Central memory CD4-positive, alpha-beta T cell (primary cell): Measurements from ENCODE around the gene TOP1.
A peak's percentile ranks its signal among the peaks of the same experiment; 100 is the strongest.
"Not testable (repeated sequence)": the region's sequence is repeated elsewhere in the genome, so short reads cannot be mapped to it uniquely, and the experiment has no call there.

ENCODE experiments used
- DNase-seq: peaks from one replicate; pipeline ENCODE4 v3.0.0; 2022
- total RNA-seq, 3 experiments: gene quantifications; one replicate each; lab custom pipeline; 2026; lab: John Stamatoyannopoulos, UW

The TOP1 gene
- total RNA-seq = 66.4 to 199 (median 195) reads per million in 3 experiments

- peak; percentile 99 for DNase-seq
Measured at GRCh38 chr20:41028359-41029149, at the start of gene TOP1. TSS of gene TOP1 (plus strand) at chr20:41028822. CDS start at chr20:41029068, 246 bp downstream.

GRCh38 chr20:40979247-40979646 lies 49.4 kb upstream of the TOP1 start:
- no peak for DNase-seq

DNA sequence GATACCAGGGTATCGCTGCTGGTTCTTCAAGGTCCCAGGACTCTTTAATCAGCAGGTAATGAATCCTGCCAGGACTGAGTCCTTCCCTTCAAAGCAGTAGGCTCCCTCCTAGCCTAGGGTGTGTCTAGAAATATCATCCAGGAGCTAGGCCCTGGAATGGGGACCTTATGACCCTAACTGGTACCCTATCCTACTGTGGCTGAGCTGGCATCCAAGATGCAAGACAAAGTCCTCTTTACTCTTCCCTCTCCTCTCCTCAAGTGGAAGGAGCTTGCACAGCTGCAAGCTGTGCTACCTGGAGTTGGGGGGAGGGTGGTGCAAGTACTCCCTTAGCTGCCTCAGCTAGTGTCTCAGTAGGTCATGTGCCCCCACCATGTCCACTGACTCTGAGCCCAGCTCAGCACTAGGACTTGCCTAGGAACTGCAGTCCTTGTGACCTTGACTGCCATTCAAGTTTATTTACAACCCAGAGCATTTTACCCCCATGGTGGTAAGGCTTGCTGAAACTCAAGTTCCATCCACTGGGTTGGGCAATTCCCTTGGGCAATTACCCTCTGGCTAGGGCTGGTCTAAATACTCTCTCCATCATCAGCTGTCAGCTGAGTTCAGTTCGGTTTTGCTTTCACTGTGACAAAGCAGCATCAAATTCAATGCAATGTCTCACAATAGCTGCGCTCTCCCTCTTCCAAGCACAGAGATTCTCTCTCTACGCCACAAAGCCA lies 48.4 kb upstream of the TOP1 start:
- no peak for DNase-seq

DNA sequence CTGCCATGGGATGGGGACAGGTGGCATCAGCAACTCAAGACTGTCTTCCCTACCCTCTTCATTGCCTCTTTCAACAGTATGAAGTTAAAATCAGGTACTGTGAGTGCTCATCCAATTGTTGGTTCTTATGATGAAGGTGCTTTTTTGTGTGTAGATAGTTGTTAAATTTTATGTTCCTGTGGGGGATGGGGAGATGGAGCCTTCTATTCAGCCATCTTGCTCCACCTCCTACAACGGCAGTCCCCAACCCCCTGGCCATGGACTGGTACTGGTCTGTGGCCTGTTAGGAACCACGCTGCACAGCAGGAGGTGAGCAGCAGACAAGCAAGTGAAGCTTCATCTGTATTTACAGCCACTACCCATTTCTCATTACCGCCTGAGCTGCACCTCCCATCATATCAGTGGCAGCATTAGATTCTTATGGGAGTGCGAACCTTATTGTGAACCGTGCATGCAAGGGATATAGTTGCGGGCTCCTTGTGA lies 47.8 kb upstream of the TOP1 start:
- no peak for DNase-seq

DNA sequence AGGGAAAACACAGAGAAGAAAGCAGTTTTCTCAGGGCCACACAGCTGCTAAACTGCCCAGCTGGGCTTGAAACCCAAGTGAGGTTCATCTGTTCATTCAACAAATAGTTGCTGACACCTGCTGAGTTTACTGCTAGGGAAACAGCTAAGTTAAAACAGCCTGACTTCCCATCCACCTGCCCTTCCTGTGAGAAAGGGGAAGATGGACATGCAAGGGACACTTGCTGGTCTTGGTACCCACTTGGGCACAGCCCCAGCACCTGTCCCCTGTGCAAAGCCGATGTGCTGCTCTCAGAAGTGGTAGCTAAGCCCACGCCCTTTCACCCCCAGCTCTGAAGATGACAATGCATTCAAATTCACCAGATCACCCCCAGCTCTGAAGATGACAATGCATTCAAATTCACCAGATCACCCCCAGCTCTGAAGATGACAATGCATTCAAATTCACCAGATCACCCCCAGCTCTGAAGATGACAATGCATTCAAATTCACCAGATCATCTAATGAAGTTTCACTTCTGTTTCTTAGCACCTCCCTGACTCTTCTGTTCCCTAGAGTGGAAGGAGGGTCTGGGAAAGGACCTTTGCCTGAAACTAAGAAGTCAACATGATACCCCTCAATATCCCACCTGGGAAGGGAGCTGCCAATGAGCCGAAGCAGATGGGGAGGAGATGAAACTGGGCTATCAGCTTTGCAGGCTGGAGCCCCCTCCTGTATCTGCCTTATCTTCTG lies 46.0 kb upstream of the TOP1 start:
- no peak for DNase-seq

- no peak for DNase-seq
Measured at GRCh38 chr20:40983898-40984297, 44.7 kb upstream of the TOP1 start.

DNA sequence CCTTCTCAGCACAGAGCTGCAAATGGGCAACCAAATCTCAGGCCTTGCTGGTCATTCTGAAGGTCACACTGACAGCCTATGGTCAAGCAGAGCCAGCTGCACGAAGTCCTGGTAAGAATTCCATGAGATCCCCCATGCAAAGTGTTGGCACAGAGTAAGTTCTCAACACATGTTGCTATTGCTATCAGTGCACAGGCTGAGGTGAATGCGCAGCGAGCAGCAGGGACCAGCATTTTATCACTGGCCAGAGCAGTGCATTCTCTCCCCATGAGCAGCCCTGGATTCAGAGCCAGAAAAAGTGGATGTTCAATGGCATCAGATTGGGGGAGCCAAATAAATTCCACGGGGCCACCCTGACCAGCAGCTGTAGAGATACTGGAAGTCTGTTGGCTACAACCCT lies 44.1 kb upstream of the TOP1 start:
- no peak for DNase-seq

DNA sequence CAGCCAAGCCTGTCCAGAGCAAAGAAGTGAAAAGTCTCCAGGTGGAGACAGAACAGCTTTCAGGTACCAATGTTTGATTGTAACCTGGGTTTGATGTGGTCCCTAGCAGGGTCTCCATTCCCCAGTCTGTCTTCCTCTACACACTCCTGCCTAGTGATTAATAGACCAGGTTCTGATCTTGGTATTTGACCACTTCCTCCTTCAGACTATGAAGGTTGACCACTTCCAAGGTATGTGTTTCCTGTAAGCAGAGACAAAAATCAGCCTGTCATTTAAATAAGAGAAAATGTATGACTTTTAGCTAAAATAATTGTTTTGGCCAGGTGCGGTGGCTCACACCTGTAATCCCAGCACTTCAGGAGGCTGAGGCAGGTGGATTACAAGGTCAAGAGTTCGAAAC lies 41.8 kb upstream of the TOP1 start:
- no peak for DNase-seq

DNA sequence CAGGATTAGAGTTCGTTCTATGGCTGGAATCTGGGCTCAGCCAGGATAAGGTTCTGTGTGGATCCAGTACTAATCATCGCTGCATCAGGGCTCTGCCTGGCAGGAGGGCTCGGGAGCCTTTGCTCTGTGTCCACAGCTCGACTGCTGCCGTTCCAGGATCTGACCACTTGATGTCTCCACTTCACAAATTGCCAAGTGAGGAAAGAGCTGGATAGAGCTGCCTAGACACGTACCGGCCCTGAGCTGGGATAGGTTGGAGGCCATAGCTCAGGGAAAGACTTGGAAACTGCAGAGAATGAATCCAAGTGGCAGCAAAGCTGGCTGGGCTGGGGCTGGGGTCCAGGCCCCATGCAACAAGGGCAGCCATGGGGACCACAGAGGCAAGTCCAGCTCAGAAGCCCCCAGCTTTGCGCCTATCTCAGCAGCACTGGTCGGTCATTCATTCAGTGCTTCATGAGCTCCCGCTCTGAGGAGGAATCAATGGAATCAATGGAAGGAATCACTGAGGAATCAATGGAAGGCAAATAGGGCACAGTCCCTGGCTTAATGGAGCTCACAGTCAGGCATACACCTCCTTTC lies 38.0 kb upstream of the TOP1 start:
- DNase-seq = peak; percentile 48

DNA sequence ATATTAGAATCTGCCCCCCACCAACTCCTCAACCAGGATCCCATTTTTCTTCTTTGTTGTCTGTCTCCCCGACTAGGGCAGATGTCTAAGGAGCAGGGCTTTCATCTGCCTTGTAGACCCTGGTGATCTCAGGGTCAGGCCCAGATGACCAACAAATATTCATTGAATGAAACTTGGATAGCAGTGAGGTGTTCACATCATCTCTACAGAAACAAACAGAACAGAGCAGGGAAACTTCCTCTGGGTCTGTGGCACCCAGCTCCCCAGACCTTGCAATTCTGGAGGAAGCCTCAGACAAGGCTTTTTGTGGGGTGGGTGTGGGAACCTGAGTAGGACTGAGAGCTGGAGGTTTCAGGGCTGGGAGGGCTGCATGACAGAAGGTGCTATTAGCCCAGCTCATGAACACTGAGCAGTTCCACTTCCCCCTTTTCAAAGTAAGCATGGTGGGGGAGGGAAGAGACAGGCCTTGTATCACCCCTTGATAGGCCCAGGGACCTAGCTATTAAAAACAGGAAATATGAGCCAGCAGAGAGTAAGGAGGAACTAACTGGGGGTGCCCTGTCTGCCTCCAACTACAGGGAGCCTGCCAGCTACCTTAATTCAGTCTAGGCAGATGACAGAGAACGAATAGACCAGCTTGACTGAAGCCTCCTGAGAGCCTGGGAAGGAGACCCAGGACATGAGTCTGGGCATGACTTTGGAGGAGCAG lies 37.3 kb upstream of the TOP1 start:
- DNase-seq = no peak

GRCh38 chr20:40992349-40993113 lies 36.1 kb upstream of the TOP1 start:
- no peak for DNase-seq

GRCh38 chr20:40993794-40994540 lies 34.7 kb upstream of the TOP1 start:
- DNase-seq = no peak

- no peak for DNase-seq
Measured at GRCh38 chr20:40996326-40996725, 32.3 kb upstream of the TOP1 start.

DNA sequence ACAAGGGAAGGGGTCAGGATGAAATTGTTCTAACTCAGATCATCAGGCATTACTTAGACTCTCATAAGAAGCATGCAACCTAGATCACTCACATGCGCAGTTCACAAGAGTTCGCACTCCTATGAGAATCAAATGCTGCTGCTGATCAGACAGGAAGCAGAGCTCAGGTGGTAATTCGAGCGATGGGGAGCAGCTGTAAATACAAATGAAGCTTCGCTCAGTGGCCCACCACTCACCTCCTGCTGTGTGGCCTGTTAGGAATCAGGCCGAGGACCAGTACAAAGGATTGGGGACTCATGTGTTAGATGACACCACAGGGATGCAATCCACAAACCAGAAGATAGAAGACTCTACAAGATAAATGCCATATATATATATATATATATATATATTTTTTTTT lies 31.5 kb upstream of the TOP1 start:
- DNase-seq = no peak

GRCh38 chr20:40999841-41000240 lies 28.8 kb upstream of the TOP1 start:
- no peak for DNase-seq

DNA sequence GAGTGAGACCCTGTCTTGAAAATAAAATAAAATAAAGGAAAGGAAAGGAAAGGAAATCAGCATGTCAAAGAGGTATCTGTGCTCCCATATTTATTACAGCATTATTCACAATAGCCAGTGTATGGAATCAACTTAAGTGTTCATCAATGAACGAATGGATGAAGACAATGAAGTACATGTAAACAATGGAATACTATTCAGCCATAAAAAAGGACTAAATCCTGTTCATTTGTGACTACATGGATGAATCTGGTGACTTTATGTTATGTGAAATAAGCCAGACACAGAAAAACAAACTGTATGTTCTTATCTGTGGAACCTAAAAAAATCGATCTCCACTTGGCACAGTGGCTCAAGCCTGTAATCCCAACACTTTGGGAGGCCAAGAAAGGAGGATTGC lies 28.0 kb upstream of the TOP1 start:
- DNase-seq = no peak

- no peak for DNase-seq
Measured at GRCh38 chr20:41001497-41001896, 27.1 kb upstream of the TOP1 start.

- no peak for DNase-seq
Measured at GRCh38 chr20:41002842-41003142, 25.8 kb upstream of the TOP1 start.

GRCh38 chr20:41003143-41003935 lies 25.3 kb upstream of the TOP1 start:
- DNase-seq = peak; percentile 81

DNA sequence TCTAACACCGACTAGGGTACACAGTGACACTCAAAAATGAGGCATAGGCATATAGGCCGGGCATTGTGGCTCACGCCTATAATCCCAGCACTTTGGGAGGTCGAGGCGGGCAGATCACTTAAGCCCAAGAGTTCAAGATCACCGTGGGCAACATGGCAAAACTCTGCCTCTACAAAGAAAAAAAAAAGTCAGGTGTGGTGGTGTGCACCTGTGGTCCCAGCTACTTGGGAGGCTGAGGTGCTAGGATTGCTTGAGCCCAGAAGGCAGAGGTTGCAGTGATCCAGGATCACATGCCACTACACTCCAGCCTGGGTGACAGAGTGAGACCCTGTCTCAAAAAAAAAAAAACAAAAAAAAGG lies 24.7 kb upstream of the TOP1 start:
- DNase-seq = not testable (repeated sequence)
